ENCODE results near the gene ST3GAL5. TPM values are rescaled to one million over a fixed set of nuclear protein-coding genes. Genes with fewer than 3 reads are reported as not detected.

ST3GAL5 gene
- total and polyA plus RNA-seq, 12 donors: 2.0 to 11.8 (median 3.8) TPM

- Histone ChIP-seq H3K4me3 (no peak overlapping the region), H3K4me1 (peaks cover 0 to 18% (median 8%) of the 10 kb centered on the region in 9 donors), H3K36me3 (no peaks in the 10 kb centered on the region), H3K27me3 (peaks cover 0 to 16% (median 0%) of the 10 kb centered on the region in 7 donors), H3K9me3 (no peaks in the 10 kb centered on the region), H3K27ac (no peak overlapping the region)
- ATAC-seq: no peak
- no peak for DNase-seq
- 92 to 94% methylated on average over 3 of the region's 3 CpGs for WGBS, 2 donors
- intact Hi-C loops (cut with DNase I): no loop called here
- TF ChIP-seq, protein P1, sequence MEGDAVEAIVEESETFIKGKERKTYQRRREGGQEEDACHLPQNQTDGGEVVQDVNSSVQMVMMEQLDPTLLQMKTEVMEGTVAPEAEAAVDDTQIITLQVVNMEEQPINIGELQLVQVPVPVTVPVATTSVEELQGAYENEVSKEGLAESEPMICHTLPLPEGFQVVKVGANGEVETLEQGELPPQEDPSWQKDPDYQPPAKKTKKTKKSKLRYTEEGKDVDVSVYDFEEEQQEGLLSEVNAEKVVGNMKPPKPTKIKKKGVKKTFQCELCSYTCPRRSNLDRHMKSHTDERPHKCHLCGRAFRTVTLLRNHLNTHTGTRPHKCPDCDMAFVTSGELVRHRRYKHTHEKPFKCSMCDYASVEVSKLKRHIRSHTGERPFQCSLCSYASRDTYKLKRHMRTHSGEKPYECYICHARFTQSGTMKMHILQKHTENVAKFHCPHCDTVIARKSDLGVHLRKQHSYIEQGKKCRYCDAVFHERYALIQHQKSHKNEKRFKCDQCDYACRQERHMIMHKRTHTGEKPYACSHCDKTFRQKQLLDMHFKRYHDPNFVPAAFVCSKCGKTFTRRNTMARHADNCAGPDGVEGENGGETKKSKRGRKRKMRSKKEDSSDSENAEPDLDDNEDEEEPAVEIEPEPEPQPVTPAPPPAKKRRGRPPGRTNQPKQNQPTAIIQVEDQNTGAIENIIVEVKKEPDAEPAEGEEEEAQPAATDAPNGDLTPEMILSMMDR (IDR thresholded peaks at IDR 0.05): no peak
Measured at GRCh38 chr2:85909005-85909404, 20.2 kb upstream of the ST3GAL5 start.

DNA sequence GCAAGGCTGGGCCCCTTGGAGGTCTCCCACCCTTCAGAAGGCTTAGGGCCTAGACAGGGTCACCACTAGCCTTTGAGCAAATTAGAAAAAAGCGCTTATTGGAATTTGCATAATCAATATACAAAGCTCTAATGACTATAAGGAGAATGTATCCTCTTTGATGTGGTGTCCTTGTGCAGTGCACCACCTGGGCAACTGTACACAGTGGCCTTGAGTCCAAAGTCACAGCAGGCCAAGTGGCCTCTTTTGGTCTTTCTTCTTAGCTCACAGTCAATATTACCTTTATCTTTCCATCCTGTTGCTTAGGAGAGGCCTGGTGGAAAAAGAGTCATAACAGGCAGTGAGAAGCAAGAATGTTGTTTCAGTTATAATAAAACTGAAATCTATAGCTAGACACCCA, 19.7 kb upstream of the ST3GAL5 start:
- DNase-seq (no peak), ATAC-seq (no peak)
- Histone ChIP-seq H3K4me3 (no peak overlapping the region), H3K36me3 (no peaks in the 10 kb centered on the region), H3K27ac (no peak overlapping the region), H3K4me1 (peaks cover 0 to 18% (median 8%) of the 10 kb centered on the region in 9 donors), H3K9me3 (no peaks in the 10 kb centered on the region), H3K27me3 (peaks cover 0 to 20% (median 0%) of the 10 kb centered on the region in 7 donors)
- intact Hi-C loops (cut with DNase I): no loop called here
- TF ChIP-seq, protein P1 (IDR thresholded peaks at IDR 0.05): no peak
- WGBS, 2 donors: 98 to 100% methylated on average over 1 of the region's 1 CpG

- TF ChIP-seq, protein P1 (IDR thresholded peaks at IDR 0.05): no peak
- Histone ChIP-seq H3K4me3 (no peak overlapping the region), H3K27me3 (peaks cover 0 to 20% (median 0%) of the 10 kb centered on the region in 7 donors), H3K27ac (no peak overlapping the region), H3K9me3 (no peaks in the 10 kb centered on the region), H3K36me3 (no peaks in the 10 kb centered on the region), H3K4me1 (peaks cover 0 to 18% (median 8%) of the 10 kb centered on the region in 9 donors)
- WGBS, 2 donors: 68 to 79% methylated on average over 9 of the region's 9 CpGs
- intact Hi-C loops (cut with DNase I): no loop called here
- DNase-seq (no peak), ATAC-seq (no peak)
Measured at GRCh38 chr2:85907671-85908157, 18.9 kb upstream of the ST3GAL5 start.

- H3K4me1 ChIP-seq: peaks cover 0 to 15% (median 8%) of the 10 kb centered on the region in 9 donors
- ATAC-seq: no peak
Measured at GRCh38 chr2:85906748-85907147, 18.0 kb upstream of the ST3GAL5 start.

More at GRCh38 chr2:85906748-85907147, 18.0 kb upstream of the ST3GAL5 start:
- WGBS, 2 donors: 91 to 94% methylated on average over 3 of the region's 3 CpGs
- no peak for DNase-seq
- Histone ChIP-seq H3K36me3 (no peaks in the 10 kb centered on the region), H3K27ac (no peak overlapping the region), H3K27me3 (peaks cover 0 to 20% (median 0%) of the 10 kb centered on the region in 7 donors), H3K9me3 (no peaks in the 10 kb centered on the region), H3K4me3 (no peak overlapping the region)
- TF ChIP-seq, protein P1 (IDR thresholded peaks at IDR 0.05): no peak
- intact Hi-C loops (cut with DNase I): no loop called here

All from heart right ventricle (tissue), 16 donors.